ENCODE measurements around the gene USP47. TPM values are rescaled to one million over a fixed set of nuclear protein-coding genes. Genes with fewer than 3 reads are reported as not detected.

USP47 gene
- total and polyA plus RNA-seq, 2 of the 8 experiments (the other 6 are each of a cell fraction or from before 2014, with no cell fraction given): 4.2 to 21.3 TPM

DNA sequence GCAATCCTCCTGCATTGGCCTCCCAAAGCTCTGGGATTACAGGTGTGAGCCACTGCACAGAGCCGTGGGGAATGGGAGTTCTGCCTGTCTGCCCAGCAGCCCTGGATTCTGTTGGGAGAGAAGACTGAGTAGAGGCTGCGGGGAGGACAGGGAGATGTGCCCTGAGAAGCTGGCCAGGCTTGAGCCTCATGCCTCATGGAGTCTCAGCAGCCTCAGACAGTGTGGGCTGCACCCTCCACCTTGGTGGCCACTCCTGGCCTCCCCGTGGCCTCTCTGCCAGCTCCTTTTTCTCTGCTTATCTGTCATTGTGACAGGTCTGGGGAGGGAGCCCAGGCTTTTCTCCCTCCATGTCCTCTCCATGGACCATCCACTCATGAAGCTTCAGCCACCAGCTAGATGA, 123.4 kb downstream of the USP47 start:
- Histone ChIP-seq H3K4me2 (ENCODE audit: insufficient read depth in 1 of 2, low read depth in 2 of 2, low read length in 2 of 2) (no peak overlapping the region), H3K23ac (ENCODE audit: insufficient read length) (no peak overlapping the region), H2BK5ac (ENCODE audit: low read depth, low read length) (no peak overlapping the region), H3K36me3 (ENCODE audit: control insufficient read depth in 2 of 4, insufficient read depth in 4 of 4, low read length in 3 of 4) (peaks cover 0 to 2% (median 0%) of the 10 kb centered on the region in 4 experiments; a peak in 3 of 8 replicates), H2AFZ (ENCODE audit: low read length) (no peak overlapping the region), H3K4me1 (replicated peaks in 1 of 4; ENCODE audit: control insufficient read depth in 3 of 4, insufficient read depth in 4 of 4, low read length in 3 of 4) (no peaks in the 10 kb centered on the region; a peak in 1 of 7 replicates), H3K23me2 (ENCODE audit: low read depth, low read length) (no peaks in the 10 kb centered on the region), H2AK5ac (ENCODE audit: low read depth, low read length) (no peak overlapping the region), H3K27ac (ENCODE audit: low read depth, low read length) (no peak overlapping the region), H4K8ac (ENCODE audit: extremely low read depth, insufficient read depth, low read length) (no peak overlapping the region), H2BK20ac (ENCODE audit: low read length) (no peak overlapping the region), H3K27me3 (replicated peaks in 1 of 4; ENCODE audit: control insufficient read depth in 3 of 4, extremely low read depth in 1 of 4, insufficient read depth in 3 of 4, low read length in 3 of 4) (no peaks in the 10 kb centered on the region), H3K9ac (replicated peaks in 1 of 4; ENCODE audit: extremely low read depth in 1 of 4, low read depth in 3 of 4, low read length in 3 of 4) (no peak overlapping the region), H2BK15ac (ENCODE audit: low read length) (no peak overlapping the region), H3K79me2 (ENCODE audit: control insufficient read depth in 1 of 2, insufficient read depth in 2 of 2, low read length in 2 of 2) (no peaks in the 10 kb centered on the region), H2BK12ac (ENCODE audit: low read depth, low read length) (no peak overlapping the region), H3K56ac (replicated peaks; ENCODE audit: insufficient read length, low read depth, low read length) (no peak overlapping the region), H4K91ac (replicated peaks; ENCODE audit: insufficient read length, low read length) (no peak overlapping the region), H2BK120ac (replicated peaks; ENCODE audit: low read depth, low read length) (no peak overlapping the region), H4K20me1 (replicated peaks in 1 of 2; ENCODE audit: control insufficient read depth in 1 of 2, insufficient read depth in 2 of 2, low read length in 2 of 2) (peaks cover 0 to 2% of the 10 kb centered on the region in 2 experiments), H3K4ac (replicated peaks; ENCODE audit: insufficient read length, low read depth, low read length) (no peak overlapping the region), H3K14ac (ENCODE audit: insufficient read length) (no peak overlapping the region), H3K4me3 (ENCODE audit: extremely low read depth in 1 of 4, insufficient read depth in 2 of 4, low read depth in 3 of 4, low read length in 4 of 4) (no peak overlapping the region), H3K79me1 (ENCODE audit: low read depth, low read length) (no peaks in the 10 kb centered on the region), H3K9me3 (ENCODE audit: insufficient read depth in 2 of 2, low read depth in 1 of 2, low read length in 1 of 2) (no peaks in the 10 kb centered on the region), H4K5ac (ENCODE audit: insufficient read length, low read depth, low read length) (no peak overlapping the region), H3K18ac (ENCODE audit: extremely low read depth, low read length) (no peak overlapping the region)
- CTCF ChIA-PET (ENCODE audit: partially characterized antibody): interaction anchor here (1.1 to 6.2 kb wide), 13 partner anchors 8 to 93 kb away, joined by 3 to 63 read pairs (median 5); partner anchors contain the start of gene DKK3
- POLR2A ChIA-PET (ENCODE audit: partially characterized antibody): no interaction called here
- FAIRE-seq (no peak), DNase-seq (ENCODE audit: low read depth in 1 of 2, low spot score in 2 of 2) (no peak)
- WGBS, 2 experiments (ENCODE audit: extremely low coverage in 1 of 2, insufficient coverage in 1 of 2, insufficient read length in 1 of 2, insufficient replicate concordance in 2 of 2, low coverage in 1 of 2, low lambda C conversion rate in 2 of 2, missing lambda C conversion rate in 1 of 2): 85% methylated on average over 3 of the region's 3 CpGs; no CpG with 5 or more reads in 1 of the 2 experiments
- TF ChIP-seq, protein P1, sequence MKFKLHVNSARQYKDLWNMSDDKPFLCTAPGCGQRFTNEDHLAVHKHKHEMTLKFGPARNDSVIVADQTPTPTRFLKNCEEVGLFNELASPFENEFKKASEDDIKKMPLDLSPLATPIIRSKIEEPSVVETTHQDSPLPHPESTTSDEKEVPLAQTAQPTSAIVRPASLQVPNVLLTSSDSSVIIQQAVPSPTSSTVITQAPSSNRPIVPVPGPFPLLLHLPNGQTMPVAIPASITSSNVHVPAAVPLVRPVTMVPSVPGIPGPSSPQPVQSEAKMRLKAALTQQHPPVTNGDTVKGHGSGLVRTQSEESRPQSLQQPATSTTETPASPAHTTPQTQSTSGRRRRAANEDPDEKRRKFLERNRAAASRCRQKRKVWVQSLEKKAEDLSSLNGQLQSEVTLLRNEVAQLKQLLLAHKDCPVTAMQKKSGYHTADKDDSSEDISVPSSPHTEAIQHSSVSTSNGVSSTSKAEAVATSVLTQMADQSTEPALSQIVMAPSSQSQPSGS (IDR thresholded peaks at IDR 0.05; ENCODE audit: low read length): no peak
- TF ChIP-seq BRCA1 (IDR thresholded peaks at IDR 0.05; ENCODE audit: low read depth, low read length): no peak
- TF ChIP-seq JUN (IDR thresholded peaks at IDR 0.05; ENCODE audit: low read depth, low read length): no peak
- TF ChIP-seq RXRA (IDR thresholded peaks at IDR 0.05; ENCODE audit: insufficient read depth, low read depth, low read length): no peak
- no peak for TF ChIP-seq SIN3A (conservative IDR thresholded peaks at IDR 0.05 in 1 of 2, IDR thresholded peaks at IDR 0.05 in 1 of 2; ENCODE audit: low read depth in 1 of 2, low read length in 2 of 2)
